GM19240 (cell line): ENCODE results near the gene UNC79.
"Not testable (repeated sequence)": the region's sequence is repeated elsewhere in the genome, so short reads cannot be mapped to it uniquely, and the experiment has no call there.

Experiments used
- DNase-seq: peaks from one replicate; pipeline ENCODE4 v3.0.0; 2011; ENCODE audit warnings: low spot score; ENCODE audit not compliant: insufficient read length

Gene UNC79

DNA sequence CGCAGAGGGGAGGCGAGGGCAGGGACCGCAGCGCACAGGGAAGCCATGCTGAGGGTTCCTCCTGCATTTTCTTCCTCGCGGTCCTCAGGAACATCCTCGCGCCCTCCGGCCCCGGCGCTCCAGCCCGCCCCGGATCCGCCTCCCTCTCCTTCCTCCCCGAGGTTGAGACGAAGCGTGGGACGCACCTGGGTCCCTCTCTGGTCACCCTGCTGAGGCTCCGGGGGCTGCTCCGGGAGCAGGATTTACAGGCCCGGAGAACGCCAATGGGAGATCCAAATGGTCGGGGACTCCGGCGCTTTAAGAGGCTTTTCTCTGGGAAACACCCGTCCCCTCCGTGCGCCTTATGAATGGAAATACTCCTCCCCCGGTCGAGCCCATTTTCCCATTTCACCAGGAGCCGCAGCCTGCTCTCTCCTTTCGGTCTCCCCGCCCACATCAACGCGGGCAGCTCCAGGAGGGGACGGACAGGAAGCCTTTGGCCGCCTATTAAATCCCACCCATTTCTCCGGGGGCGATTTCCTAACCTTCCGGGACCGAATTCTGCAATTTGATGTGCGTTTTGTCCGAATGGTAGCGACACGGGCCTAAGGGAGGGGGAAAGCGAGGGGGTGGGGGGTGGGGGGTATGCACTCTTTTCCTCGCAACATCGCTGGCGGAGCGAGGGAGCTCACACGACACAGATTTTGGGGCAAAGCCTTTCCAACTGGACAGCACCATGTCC is at the start of gene UNC79:
TSS of gene UNC79 (plus strand) at position 625 of the 721 bp plus-strand sequence. CDS start at position 716, 91 bp downstream.
- no peak for DNase-seq

GRCh38 chr14:93381644-93382043 is 49.1 kb upstream of the UNC79 start:
- no peak for DNase-seq

DNA sequence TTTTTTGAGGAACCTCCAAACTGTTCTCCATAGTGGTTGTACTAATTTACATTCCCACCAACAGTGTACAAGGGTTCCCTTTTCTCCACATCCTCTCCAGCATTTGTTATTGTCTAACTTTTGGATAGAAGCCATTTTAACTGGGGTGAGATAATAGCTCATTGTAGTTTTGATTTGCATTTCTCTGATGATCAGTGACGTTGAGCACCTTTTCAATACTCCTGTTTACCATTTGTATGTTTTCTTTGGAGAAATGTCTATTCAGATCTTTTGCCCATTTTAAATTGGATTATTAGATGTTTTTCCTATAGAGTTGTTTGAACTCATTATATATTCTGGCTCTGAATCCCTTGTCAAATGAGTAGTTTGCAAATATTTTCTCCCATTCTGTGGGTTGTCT is 46.5 kb upstream of the UNC79 start:
- DNase-seq = not testable (repeated sequence)

- DNase-seq = no peak
Measured at GRCh38 chr14:93395231-93395630, 35.5 kb upstream of the UNC79 start.

- no peak for DNase-seq
Measured at GRCh38 chr14:93396456-93396855, 34.3 kb upstream of the UNC79 start.

DNA sequence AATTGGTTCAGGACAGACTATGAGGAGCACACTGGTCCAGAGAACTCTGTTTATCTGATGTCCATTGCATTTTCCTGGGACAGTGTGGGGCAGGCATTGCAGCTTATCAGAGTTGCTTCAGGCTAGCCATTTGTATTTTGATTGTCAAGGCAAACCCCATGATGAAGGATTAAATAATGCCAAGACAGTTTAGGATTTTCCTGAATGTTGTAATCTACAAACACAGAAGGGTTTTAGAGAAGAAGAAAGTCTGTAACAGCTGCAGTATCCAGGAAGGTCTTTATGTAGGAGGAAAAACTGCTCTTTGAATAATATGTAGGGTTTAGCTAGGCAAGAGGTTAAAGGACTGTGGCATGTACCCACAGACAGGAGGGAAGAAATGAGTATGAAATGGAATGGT is 32.2 kb upstream of the UNC79 start:
- no peak for DNase-seq

- DNase-seq = no peak
Measured at GRCh38 chr14:93402951-93403350, 27.8 kb upstream of the UNC79 start.

- DNase-seq = no peak
Measured at GRCh38 chr14:93410021-93410420, 20.7 kb upstream of the UNC79 start.

DNA sequence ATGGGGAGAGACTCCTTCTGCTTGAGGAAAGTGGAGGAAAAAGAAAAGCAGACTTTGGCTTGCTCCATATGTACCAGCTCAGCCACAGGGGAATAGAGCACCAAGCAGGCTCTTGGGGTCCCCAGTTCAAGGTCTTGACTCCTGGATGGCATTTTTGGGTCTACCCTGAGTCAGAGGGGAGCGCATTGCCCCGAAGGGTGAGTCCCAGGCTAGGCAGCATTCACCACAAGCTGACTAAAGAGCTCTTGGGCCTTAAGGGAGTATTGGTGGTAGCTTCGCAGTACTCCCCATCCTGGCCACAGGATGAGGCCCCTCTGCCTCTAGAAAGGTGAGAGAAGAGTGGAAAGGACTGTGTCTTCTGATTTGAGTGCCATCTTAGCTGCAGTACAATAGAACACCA is 19.8 kb upstream of the UNC79 start:
- DNase-seq = no peak

GRCh38 chr14:93425136-93425535 is 5.6 kb upstream of the UNC79 start:
- not testable (repeated sequence) for DNase-seq

- DNase-seq = no peak
Measured at GRCh38 chr14:93426750-93427149, 4.0 kb upstream of the UNC79 start.

DNA sequence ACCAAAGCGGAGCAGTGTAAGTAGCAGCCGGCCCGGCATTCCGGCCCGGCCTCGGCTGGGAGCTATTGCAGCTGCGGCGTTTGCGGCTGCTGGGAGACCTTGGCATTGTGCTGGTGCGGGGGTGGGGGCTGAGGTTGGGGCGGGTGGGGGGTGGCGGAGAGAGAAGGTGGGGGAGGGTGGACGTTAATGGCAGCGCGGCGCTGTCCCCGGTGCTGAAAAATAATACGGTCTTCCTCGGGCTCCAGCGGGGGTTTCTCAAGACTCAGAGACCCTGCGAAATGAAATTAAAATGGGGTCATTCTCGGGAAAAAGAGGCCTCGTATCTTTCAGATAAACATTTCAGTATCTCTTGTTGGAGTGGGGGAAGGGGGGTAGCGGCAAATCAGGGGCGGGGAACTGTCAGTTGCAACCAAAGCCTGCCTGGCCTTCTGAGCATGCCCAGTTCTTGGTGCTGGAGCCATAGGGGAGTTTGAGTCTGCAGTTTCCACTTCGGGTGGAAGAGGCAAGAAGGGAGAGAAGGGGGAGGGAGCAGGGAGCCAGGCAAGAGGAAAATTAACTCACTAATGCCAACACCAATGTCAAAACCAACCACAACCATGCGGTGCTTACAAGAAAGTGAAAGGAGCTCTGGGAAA is 414 bp downstream of the UNC79 start:
- DNase-seq = no peak

DNA sequence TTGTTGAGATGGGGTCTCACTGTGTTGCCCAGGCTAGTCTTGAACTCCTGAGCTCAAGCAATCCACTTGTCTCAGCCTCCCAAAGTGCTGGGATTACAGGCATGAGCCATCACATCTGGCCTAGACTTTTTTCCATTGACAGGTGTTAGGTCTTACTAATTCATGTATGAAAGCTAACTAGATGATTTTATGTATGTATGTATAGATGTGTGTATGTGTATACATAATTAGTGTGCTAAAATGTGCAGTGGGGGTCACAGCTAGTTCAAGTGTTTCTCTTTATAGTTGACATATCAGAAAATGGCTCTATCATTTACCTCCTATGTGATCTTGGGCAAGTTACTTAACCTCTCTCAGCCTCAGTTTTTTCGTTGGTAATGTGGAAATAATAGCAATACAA is 23.5 kb downstream of the UNC79 start:
- DNase-seq = no peak

DNA sequence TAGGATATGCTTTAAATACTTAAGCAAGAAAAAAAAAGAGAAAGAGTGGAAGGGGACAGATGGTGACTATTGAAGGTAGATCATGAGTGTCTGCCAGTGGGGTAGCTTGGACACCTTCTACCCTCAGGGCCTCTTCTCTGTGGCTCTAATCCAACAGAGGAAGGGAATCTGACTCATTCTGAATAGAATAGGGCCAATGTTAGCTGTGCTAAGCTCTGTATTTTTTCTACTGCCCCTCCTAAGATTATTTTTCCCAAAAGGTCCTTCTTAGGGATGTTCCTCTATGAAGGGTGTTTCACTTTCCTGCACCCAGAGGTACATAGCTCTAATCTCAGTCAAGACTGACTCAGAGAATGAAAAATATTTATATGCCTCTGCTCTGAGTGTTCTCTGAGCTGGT is 25.6 kb downstream of the UNC79 start:
- no peak for DNase-seq

- no peak for DNase-seq
Measured at GRCh38 chr14:93458234-93458633, 27.5 kb downstream of the UNC79 start.

DNA sequence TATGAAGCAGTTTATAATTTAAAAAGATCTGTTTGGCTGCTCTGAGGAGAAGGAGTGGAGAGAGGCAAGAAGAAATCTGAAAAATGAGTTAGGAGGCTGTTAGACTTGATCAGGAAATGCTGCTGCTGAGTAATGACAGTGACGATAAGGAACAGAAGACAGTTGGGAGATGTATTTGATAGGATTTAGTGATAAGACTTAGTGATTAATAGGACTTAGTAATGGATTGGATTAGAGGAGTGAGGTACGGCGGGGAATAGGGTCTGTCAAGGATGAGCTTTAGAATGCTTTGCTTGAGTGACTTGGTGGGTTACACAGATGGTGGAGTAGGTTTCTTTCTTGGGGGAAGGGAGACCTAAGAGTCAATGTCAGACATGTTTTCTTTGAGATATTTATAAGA is 31.7 kb downstream of the UNC79 start:
- no peak for DNase-seq

DNA sequence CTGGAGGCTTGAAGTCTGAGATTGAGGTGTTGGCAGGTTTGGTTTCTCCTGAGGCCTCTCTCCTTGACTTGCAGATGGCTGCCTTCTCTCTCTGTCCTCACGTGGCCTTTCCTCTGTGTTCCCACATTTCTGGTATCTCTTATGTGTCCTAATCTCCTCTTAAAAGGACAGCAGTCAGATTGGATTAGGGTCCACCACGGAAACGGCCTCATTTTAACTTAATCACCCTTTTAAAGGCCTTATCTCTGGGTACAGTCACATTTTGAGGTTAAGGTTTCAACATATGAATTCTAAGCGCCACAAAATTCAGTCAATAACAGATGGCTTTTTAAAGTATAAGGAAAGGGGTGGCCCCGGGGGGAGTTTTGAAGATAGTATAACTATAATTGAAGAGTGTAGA is 33.5 kb downstream of the UNC79 start:
- no peak for DNase-seq

GRCh38 chr14:93475471-93475870 is 44.7 kb downstream of the UNC79 start:
- DNase-seq = no peak

GRCh38 chr14:93476305-93476704 is 45.6 kb downstream of the UNC79 start:
- no peak for DNase-seq

GRCh38 chr14:93479074-93479473 is 48.3 kb downstream of the UNC79 start:
- DNase-seq = not testable (repeated sequence)

DNA sequence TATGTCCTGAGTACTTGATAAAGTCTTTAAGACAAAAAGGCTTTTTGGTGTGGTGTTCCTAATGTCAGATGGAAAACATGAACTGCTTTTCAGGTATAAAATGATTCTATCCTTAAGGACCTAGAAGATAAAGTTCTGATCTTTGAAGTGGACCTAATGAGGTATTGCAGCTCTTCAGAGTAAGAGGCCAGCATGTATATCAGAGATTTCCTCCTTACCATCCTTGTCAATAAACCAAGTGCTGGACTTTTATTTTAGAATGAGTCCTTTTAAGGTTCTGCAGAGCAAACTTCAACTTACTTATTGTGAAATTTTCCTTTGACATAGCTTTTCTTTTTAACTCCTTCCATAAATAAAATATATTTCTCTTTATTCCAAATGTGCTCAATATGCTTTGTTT is 50.1 kb downstream of the UNC79 start:
- DNase-seq = no peak

DNA sequence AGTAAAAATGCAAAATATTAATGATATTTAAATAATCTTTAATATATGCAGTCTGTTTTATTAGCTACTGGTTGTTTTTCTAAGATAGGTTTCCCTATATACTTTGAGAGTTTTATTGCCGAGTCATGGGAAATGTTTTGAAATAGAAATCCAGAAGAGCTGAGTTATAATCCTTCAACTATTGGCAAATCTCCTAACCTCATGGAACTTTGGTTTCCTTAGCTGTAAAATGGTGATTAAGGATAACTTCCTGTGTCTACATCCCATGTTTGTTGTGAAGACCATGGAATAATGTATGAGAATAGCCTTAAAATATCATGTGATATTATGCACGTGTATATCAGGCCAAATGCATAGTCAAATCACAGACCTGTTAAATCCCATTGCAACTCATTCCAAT is 51.0 kb downstream of the UNC79 start:
- no peak for DNase-seq

DNA sequence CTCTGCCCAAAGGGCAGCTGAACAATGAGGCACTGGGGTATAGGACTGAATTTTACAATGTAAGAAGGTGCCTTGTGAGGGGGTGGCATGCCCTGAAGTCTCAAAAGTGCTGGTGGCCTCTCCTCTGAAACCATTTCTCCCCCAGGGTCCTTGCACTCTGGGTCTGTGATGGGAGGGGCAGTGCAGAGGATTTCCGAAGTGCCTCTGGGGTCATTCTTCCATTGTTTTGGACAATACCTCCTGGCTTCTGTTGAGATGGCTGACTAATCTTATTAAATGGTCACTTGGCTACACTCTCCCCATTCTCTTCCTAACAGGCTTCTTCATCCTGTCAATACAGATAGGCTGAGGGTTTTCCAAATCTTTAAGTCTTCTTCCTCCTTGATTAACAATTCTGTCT is 59.3 kb downstream of the UNC79 start:
- DNase-seq = no peak
